Mucosa of descending colon (tissue), 3 donors: ENCODE data around the gene POLD2. TPM values are rescaled to one million over a fixed set of nuclear protein-coding genes. Genes with fewer than 3 reads are reported as not detected.

Source experiments
- ATAC-seq: fragments of 200-7000 bp; cut with Tn5 transposase; one replicate; pipeline ENCODE4 v1.9.1; 2020; ENCODE audit warnings: mild to moderate bottlenecking, moderate library complexity
- DNase-seq, 3 donors: peaks; one replicate each; pipeline ENCODE4 v3.0.0-alpha.2; 2020
- H3K36me3 ChIP-seq: fragments of 200-600 bp; one replicate; pipeline ENCODE4 v1.8.0; 2021; ENCODE audit warnings: low read depth, mild to moderate bottlenecking
- H3K4me1 ChIP-seq: fragments of 200-600 bp; one replicate; pipeline ENCODE4 v1.8.0; 2021; ENCODE audit warnings: low read depth, mild to moderate bottlenecking
- H3K4me3 ChIP-seq: fragments of 200-600 bp; one replicate; pipeline ENCODE4 v1.8.0; 2021; ENCODE audit warnings: mild to moderate bottlenecking
- H3K9me3 ChIP-seq: fragments of 200-600 bp; one replicate; pipeline ENCODE4 v1.8.0; 2021; ENCODE audit warnings: mild to moderate bottlenecking
- CTCF ChIP-seq: fragments of 200-600 bp; IDR thresholded peaks from one replicate; pipeline ENCODE4 v1.8.0; 2022; ENCODE audit warnings: antibody characterized with exemption, mild to moderate bottlenecking
- intact Hi-C, 2 donors: fragments of 100-400 bp; cut with DNase I in 1 of 2; cut with micrococcal nuclease in 1 of 2; formaldehyde crosslinking; loops; one replicate each; pipeline versions ENCODE4 v1.11.0 to v1.11.1; 2022; cut with DNase I, micrococcal nuclease
- total RNA-seq, 3 donors: library from RNA; stranded (reverse); fragmentation: NEBNext Ultra II Directional in 2 of 3; extraction: Animal tissue kit (Norgen Biotek cat#: 25700) in 2 of 3; gene quantifications; one replicate each; pipeline versions ENCODE4 v1.2.1 to v1.2.4, GENCODE V29; 2021 to 2023
- donor health status: DM: no; HTN: no; CAD: no; lungs with moderate emphysema.
- donor health status: DM: no; HTN: no; CAD: no.
- donor health status: DM: no; HTN: yes; CAD: no.

The POLD2 gene
- total RNA-seq, 3 donors from 2014 or later, result 51.5 to 57.0 (median 52.0) TPM

GRCh38 chr7:44158873-44159631 lies 35.7 kb upstream of the POLD2 start:
- H3K9me3 ChIP-seq, result no peaks in the 10 kb centered on the region
- DNase-seq, result no peak
- no peaks in the 10 kb centered on the region for H3K36me3 ChIP-seq
- ATAC-seq, result no peak
- H3K4me3 ChIP-seq, result no peak overlapping the region
- no peak for TF ChIP-seq CTCF
- no peaks in the 10 kb centered on the region for H3K4me1 ChIP-seq
- intact Hi-C loops, result no loop called here

- H3K36me3 ChIP-seq, result no peaks in the 10 kb centered on the region
- no peaks in the 10 kb centered on the region for H3K9me3 ChIP-seq
- no peak for ATAC-seq
- intact Hi-C loops, result no loop called here
- TF ChIP-seq CTCF, result no peak
- H3K4me3 ChIP-seq, result no peak overlapping the region
- no peak for DNase-seq
- no peaks in the 10 kb centered on the region for H3K4me1 ChIP-seq
These were observed 34.9 kb upstream of the POLD2 start for GRCh38 chr7:44158096-44158872.

- no peak for TF ChIP-seq CTCF
- intact Hi-C loops, result no loop called here
These were observed 34.0 kb upstream of the POLD2 start for GRCh38 chr7:44157116-44158080.

GRCh38 chr7:44156453-44157010 lies 33.2 kb upstream of the POLD2 start:
- no peak for TF ChIP-seq CTCF
- intact Hi-C loops, result no loop called here
- no peaks in the 10 kb centered on the region for H3K36me3 ChIP-seq
- no peak overlapping the region for H3K4me3 ChIP-seq
- no peaks in the 10 kb centered on the region for H3K9me3 ChIP-seq
- no peak for ATAC-seq
- H3K4me1 ChIP-seq, result no peaks in the 10 kb centered on the region
- DNase-seq, result no peak

More at GRCh38 chr7:44157116-44158080, 34.0 kb upstream of the POLD2 start:
- no peaks in the 10 kb centered on the region for H3K9me3 ChIP-seq
- H3K36me3 ChIP-seq, result no peaks in the 10 kb centered on the region
- no peak for ATAC-seq
- no peaks in the 10 kb centered on the region for H3K4me1 ChIP-seq
- DNase-seq, result no peak
- no peak overlapping the region for H3K4me3 ChIP-seq
